Activated CD8-positive, alpha-beta T cell treated with anti-CD3 and anti-CD28 coated beads, Interleukin-2, amount 10 ng/mL, durations not matched to agents 7 days and 5 days (primary cell): ENCODE data around the gene SLC4A3. TPM values are rescaled to one million over a fixed set of nuclear protein-coding genes. Genes with fewer than 3 reads are reported as not detected.
"Not testable (repeated sequence)": the region's sequence is repeated elsewhere in the genome, so short reads cannot be mapped to it uniquely, and the experiment has no call there.

Experiments used
- ATAC-seq: fragments of 150-1000 bp; cut with Tn5 transposase; one replicate; pipeline ENCODE4 v1.10.0; 2021; ENCODE audit warnings: moderate library complexity
- CTCF ChIA-PET: fragments of 350-600 bp; sonication (Branson Sonifier 250); formaldehyde crosslinking; loops from one replicate; lab custom pipeline; 2021; ENCODE audit warnings: antibody characterized with exemption; lab: Charles Lee
- POLR2A ChIA-PET: fragments of 350-600 bp; sonication (Branson Sonifier 250); formaldehyde crosslinking; loops from one replicate; lab custom pipeline; 2021; ENCODE audit warnings: antibody characterized with exemption; lab: Charles Lee
- DNase-seq: peaks from one replicate; pipeline ENCODE4 v3.0.0-alpha.2; 2020
- H3K27ac Mint-ChIP-seq: one replicate; pipeline ENCODE4 v1.8.0; 2021; ENCODE audit warnings: mild to moderate bottlenecking, mixed read lengths
- H3K27me3 Mint-ChIP-seq: one replicate; pipeline ENCODE4 v1.8.0; 2021; ENCODE audit warnings: low read depth, mixed read lengths
- H3K36me3 Mint-ChIP-seq: one replicate; pipeline ENCODE4 v1.8.0; 2021; ENCODE audit warnings: low read depth, mixed read lengths
- H3K4me1 Mint-ChIP-seq: one replicate; pipeline ENCODE4 v1.8.0; 2021; ENCODE audit warnings: low read depth, mixed read lengths
- H3K4me3 Mint-ChIP-seq: one replicate; pipeline ENCODE4 v1.8.0; 2021; ENCODE audit warnings: mild to moderate bottlenecking, mixed read lengths
- H3K9me3 Mint-ChIP-seq: one replicate; pipeline ENCODE4 v1.8.0; 2022; ENCODE audit warnings: mixed read lengths; ENCODE audit not compliant: insufficient read depth
- total RNA-seq, 2 experiments: library from RNA; stranded (reverse); gene quantifications; one replicate each; pipeline ENCODE4 v1.2.3, GENCODE V29; 2021

SLC4A3 gene
- total RNA-seq, 2 experiments from 2014 or later = not detected

- ATAC-seq = no peak
- peaks cover 10% of the 10 kb centered on the region for H3K27me3 Mint-ChIP-seq
- no peak overlapping the region for H3K27ac Mint-ChIP-seq
- ChIA-PET POLR2A (no interaction called here), CTCF (interaction anchor here (0.6 to 6.9 kb wide), 18 partner anchors 8 to 241 kb away, joined by 3 to 59 read pairs (median 4); partner anchors contain the start of genes CHPF, STK11IP and TMEM198)
- no peaks in the 10 kb centered on the region for H3K36me3 Mint-ChIP-seq
- DNase-seq = no peak
- no peak overlapping the region for H3K4me3 Mint-ChIP-seq
- H3K9me3 Mint-ChIP-seq = no peaks in the 10 kb centered on the region
- peaks cover 16% of the 10 kb centered on the region for H3K4me1 Mint-ChIP-seq
Observed at GRCh38 chr2:219643084-219643473, 15.6 kb downstream of the SLC4A3 start.

GRCh38 chr2:219643788-219644398, 16.5 kb downstream of the SLC4A3 start:
- POLR2A ChIA-PET = no interaction called here
- Mint-ChIP-seq H3K9me3 (no peaks in the 10 kb centered on the region), H3K27ac (no peak overlapping the region), H3K36me3 (no peaks in the 10 kb centered on the region), H3K4me1 (peaks cover 15% of the 10 kb centered on the region), H3K4me3 (no peak overlapping the region), H3K27me3 (peaks cover 13% of the 10 kb centered on the region)
- CTCF ChIA-PET = interaction anchor here (0.9 to 6.9 kb wide), 5 partner anchors 7 to 114 kb away, joined by 3 to 59 read pairs (median 4); no protein-coding TSS in a partner anchor
- ATAC-seq (no peak), DNase-seq (no peak)

- H3K27me3 Mint-ChIP-seq = peaks cover 15% of the 10 kb centered on the region
- H3K27ac Mint-ChIP-seq = no peak overlapping the region
- ATAC-seq (no peak), DNase-seq (no peak)
- no peaks in the 10 kb centered on the region for H3K36me3 Mint-ChIP-seq
- H3K4me3 Mint-ChIP-seq = no peak overlapping the region
- H3K9me3 Mint-ChIP-seq = no peaks in the 10 kb centered on the region
- peaks cover 11% of the 10 kb centered on the region for H3K4me1 Mint-ChIP-seq
- ChIA-PET POLR2A (no interaction called here), CTCF (interaction anchor here (0.9 to 6.9 kb wide), 3 partner anchors 44 to 104 kb away, joined by 3 to 59 read pairs (median 4); no protein-coding TSS in a partner anchor)
Observed at GRCh38 chr2:219644801-219645480, 17.5 kb downstream of the SLC4A3 start.

GRCh38 chr2:219645631-219646527, 18.4 kb downstream of the SLC4A3 start:
- ChIA-PET POLR2A (interaction anchor here (0.6 kb wide), 1 partner anchor 340 kb away, joined by 3 read pairs; no protein-coding TSS in a partner anchor), CTCF (interaction anchor here (0.9 to 6.9 kb wide), 2 partner anchors 44 to 105 kb away, joined by 3 to 59 read pairs; no protein-coding TSS in a partner anchor)
- Mint-ChIP-seq H3K9me3 (no peaks in the 10 kb centered on the region), H3K4me1 (peaks cover 11% of the 10 kb centered on the region), H3K27ac (no peak overlapping the region), H3K4me3 (no peak overlapping the region), H3K36me3 (no peaks in the 10 kb centered on the region), H3K27me3 (peaks cover 15% of the 10 kb centered on the region)
- ATAC-seq = no peak
- DNase-seq = no peak

GRCh38 chr2:219648176-219648575, 20.7 kb downstream of the SLC4A3 start:
- H3K9me3 Mint-ChIP-seq = no peaks in the 10 kb centered on the region
- CTCF ChIA-PET = no interaction called here
- DNase-seq = no peak
- no peak overlapping the region for H3K27ac Mint-ChIP-seq
- no peaks in the 10 kb centered on the region for H3K36me3 Mint-ChIP-seq
- peaks cover 25% of the 10 kb centered on the region for H3K27me3 Mint-ChIP-seq
- H3K4me3 Mint-ChIP-seq = no peak overlapping the region
- POLR2A ChIA-PET = no interaction called here
- ATAC-seq = no peak
- H3K4me1 Mint-ChIP-seq = no peaks in the 10 kb centered on the region

GRCh38 chr2:219648963-219649362, 21.5 kb downstream of the SLC4A3 start:
- Mint-ChIP-seq H3K27ac (no peak overlapping the region), H3K9me3 (no peaks in the 10 kb centered on the region), H3K27me3 (peaks cover 28% of the 10 kb centered on the region), H3K36me3 (no peaks in the 10 kb centered on the region), H3K4me1 (no peaks in the 10 kb centered on the region), H3K4me3 (no peak overlapping the region)
- ChIA-PET CTCF (no interaction called here), POLR2A (no interaction called here)
- ATAC-seq (no peak), DNase-seq (no peak)

- H3K27ac Mint-ChIP-seq = no peak overlapping the region
Observed at GRCh38 chr2:219650426-219651248, 23.2 kb downstream of the SLC4A3 start.

GRCh38 chr2:219651656-219652055, 24.2 kb downstream of the SLC4A3 start:
- H3K4me3 Mint-ChIP-seq, ATAC-seq, POLR2A ChIA-PET, H3K36me3 Mint-ChIP-seq, H3K9me3 Mint-ChIP-seq, H3K4me1 Mint-ChIP-seq, DNase-seq, H3K27ac Mint-ChIP-seq: not testable (repeated sequence)
- peaks cover 33% of the 10 kb centered on the region for H3K27me3 Mint-ChIP-seq
- CTCF ChIA-PET = interaction anchor here (1.4 to 1.5 kb wide), 2 partner anchors 9 to 38 kb away, joined by 3 to 5 read pairs; no protein-coding TSS in a partner anchor

More at GRCh38 chr2:219650426-219651248, 23.2 kb downstream of the SLC4A3 start:
- Mint-ChIP-seq H3K27me3 (peaks cover 35% of the 10 kb centered on the region), H3K9me3 (no peaks in the 10 kb centered on the region), H3K36me3 (no peaks in the 10 kb centered on the region), H3K4me1 (no peaks in the 10 kb centered on the region), H3K4me3 (no peak overlapping the region)
- DNase-seq (no peak), ATAC-seq (no peak)
- POLR2A ChIA-PET = no interaction called here
- CTCF ChIA-PET = interaction anchor here (1.4 kb wide), 1 partner anchor 8 kb away, joined by 5 read pairs; no protein-coding TSS in a partner anchor

GRCh38 chr2:219656526-219656925, 29.1 kb downstream of the SLC4A3 start:
- Mint-ChIP-seq H3K36me3 (no peaks in the 10 kb centered on the region), H3K9me3 (no peaks in the 10 kb centered on the region), H3K4me1 (no peaks in the 10 kb centered on the region), H3K27me3 (peaks cover 32% of the 10 kb centered on the region), H3K27ac (no peak overlapping the region), H3K4me3 (no peak overlapping the region)
- ATAC-seq (no peak), DNase-seq (no peak)
- ChIA-PET CTCF (no interaction called here), POLR2A (no interaction called here)

- Mint-ChIP-seq H3K27me3 (peaks cover 28% of the 10 kb centered on the region), H3K4me1 (no peaks in the 10 kb centered on the region), H3K36me3 (no peaks in the 10 kb centered on the region), H3K9me3 (no peaks in the 10 kb centered on the region), H3K4me3 (no peak overlapping the region), H3K27ac (no peak overlapping the region)
- POLR2A ChIA-PET = no interaction called here
- CTCF ChIA-PET = interaction anchor here (1.4 kb wide), 1 partner anchor 117 kb away, joined by 4 read pairs; no protein-coding TSS in a partner anchor
- no peak for ATAC-seq
- DNase-seq = no peak
Observed at GRCh38 chr2:219658196-219658846, 30.9 kb downstream of the SLC4A3 start.
